Mesenchymal stem cell (in vitro differentiated cells and primary cell): ENCODE results near the gene SDK2.
A peak's percentile ranks its signal among the peaks of the same experiment; 100 is the strongest.

ENCODE experiments used
- DNase-seq: peaks from one replicate; pipeline ENCODE4 v3.0.0-alpha.2; 2013
- H2AFZ ChIP-seq: one replicate; pipeline ENCODE4 v1.6.1; 2013; ENCODE audit warnings: low read depth, mild to moderate bottlenecking, control low read depth, inconsistent platforms, low read length, moderate library complexity
- H2AK5ac ChIP-seq: 2 replicates; pipeline ENCODE4 v1.6.1; 2013; ENCODE audit warnings: low read length, moderate library complexity, mild to moderate bottlenecking, inconsistent platforms; ENCODE audit not compliant: severe bottlenecking
- H2BK120ac ChIP-seq: one replicate; pipeline ENCODE4 v1.6.1; 2013; ENCODE audit warnings: low read depth, mild to moderate bottlenecking, inconsistent platforms, low read length, moderate library complexity
- H2BK12ac ChIP-seq, 2 experiments: one replicate each; pipeline ENCODE4 v1.6.1; 2013; ENCODE audit warnings: inconsistent platforms in 2 of 2, low read length in 2 of 2, mild to moderate bottlenecking in 2 of 2, moderate library complexity in 2 of 2, control low read depth in 1 of 2
- H2BK15ac ChIP-seq: one replicate; pipeline ENCODE4 v1.6.1; 2013; ENCODE audit warnings: mild to moderate bottlenecking, low read depth, inconsistent platforms; ENCODE audit not compliant: poor library complexity, severe bottlenecking
- H2BK5ac ChIP-seq: 2 replicates; pipeline ENCODE4 v1.6.1; 2013; ENCODE audit warnings: low read depth, mild to moderate bottlenecking, low read length, control low read depth, inconsistent platforms; ENCODE audit not compliant: poor library complexity, severe bottlenecking
- H3K14ac ChIP-seq, 2 experiments: one replicate each; pipeline ENCODE4 v1.6.1; 2013; ENCODE audit warnings: inconsistent platforms in 2 of 2, low read length in 2 of 2, control low read depth in 1 of 2, mild to moderate bottlenecking in 1 of 2, moderate library complexity in 1 of 2
- H3K18ac ChIP-seq, 2 experiments: one replicate each; pipeline ENCODE4 v1.6.1; 2013; ENCODE audit warnings: inconsistent platforms in 2 of 2, low read length in 2 of 2, control low read depth in 1 of 2, low read depth in 1 of 2, mild to moderate bottlenecking in 1 of 2
- H3K23ac ChIP-seq, 2 experiments: one replicate each; pipeline ENCODE4 v1.6.1; 2013; ENCODE audit warnings: inconsistent platforms in 2 of 2, low read length in 2 of 2, mild to moderate bottlenecking in 2 of 2, moderate library complexity in 2 of 2, control low read depth in 1 of 2
- H3K27ac ChIP-seq: 2 replicates; pipeline ENCODE4 v1.5.1; 2013; ENCODE audit warnings: mild to moderate bottlenecking, moderate library complexity, low read length, control low read depth, inconsistent platforms; ENCODE audit not compliant: poor library complexity, severe bottlenecking
- H3K27me3 ChIP-seq, 2 experiments: 2 replicates each; pipeline versions ENCODE4 v1.6.1 to v1.7.0; 2013; ENCODE audit warnings: low read length in 2 of 2, mild to moderate bottlenecking in 2 of 2, moderate library complexity in 2 of 2, control low read depth in 1 of 2, inconsistent platforms in 1 of 2; ENCODE audit not compliant: control insufficient read depth in 1 of 2, insufficient read depth in 1 of 2
- H3K36me3 ChIP-seq, 2 experiments: 2 replicates each; pipeline versions ENCODE4 v1.6.1 to v1.7.0; 2013; ENCODE audit warnings: low read length in 2 of 2, control low read depth in 1 of 2, inconsistent platforms in 1 of 2, low read depth in 1 of 2, mild to moderate bottlenecking in 1 of 2; ENCODE audit not compliant: insufficient read depth in 2 of 2, control insufficient read depth in 1 of 2
- H3K4ac ChIP-seq, 2 experiments: one replicate each; pipeline ENCODE4 v1.6.1; 2013; ENCODE audit warnings: inconsistent platforms in 2 of 2, low read length in 2 of 2, mild to moderate bottlenecking in 2 of 2, moderate library complexity in 2 of 2, control low read depth in 1 of 2, low read depth in 1 of 2
- H3K4me1 ChIP-seq: 2 replicates; pipeline ENCODE4 v1.6.1; 2013; ENCODE audit warnings: low read depth, low read length, control low read depth; ENCODE audit not compliant: control insufficient read depth, insufficient read depth
- H3K4me2 ChIP-seq: 2 replicates; pipeline ENCODE4 v1.6.1; 2013; ENCODE audit warnings: low read length, mild to moderate bottlenecking, inconsistent platforms; ENCODE audit not compliant: poor library complexity, severe bottlenecking
- H3K4me3 ChIP-seq, 2 experiments: 2 replicates each; pipeline versions ENCODE4 v1.5.1 to v1.7.0; 2013; ENCODE audit warnings: low read length in 2 of 2, mild to moderate bottlenecking in 2 of 2, control low read depth in 1 of 2, low read depth in 1 of 2; ENCODE audit not compliant: insufficient read depth in 1 of 2
- H3K79me1 ChIP-seq: replicated peaks from 2 replicates; pipeline ENCODE4 v1.6.1; 2013; ENCODE audit warnings: mild to moderate bottlenecking, control low read depth, low read length, inconsistent platforms; ENCODE audit not compliant: poor library complexity, severe bottlenecking
- H3K9ac ChIP-seq: 2 replicates; pipeline ENCODE4 v1.7.0; 2013; ENCODE audit warnings: mild to moderate bottlenecking, low read length, moderate library complexity
- H3K9me3 ChIP-seq: 2 replicates; pipeline ENCODE4 v1.7.0; 2013; ENCODE audit warnings: mild to moderate bottlenecking, low read length; ENCODE audit not compliant: control insufficient read depth
- H4K8ac ChIP-seq: one replicate; pipeline ENCODE4 v1.6.1; 2013; ENCODE audit warnings: inconsistent platforms, mild to moderate bottlenecking, low read length, moderate library complexity
- H4K91ac ChIP-seq: one replicate; pipeline ENCODE4 v1.6.1; 2013; ENCODE audit warnings: mild to moderate bottlenecking, low read length, inconsistent platforms
- WGBS: methylation state at CpG from one replicate; pipeline ENCODE4 v1.1.7; 2013; ENCODE audit warnings: mixed read lengths; 5-methylcytosine and 5-hydroxymethylcytosine counted together

Gene SDK2

DNA sequence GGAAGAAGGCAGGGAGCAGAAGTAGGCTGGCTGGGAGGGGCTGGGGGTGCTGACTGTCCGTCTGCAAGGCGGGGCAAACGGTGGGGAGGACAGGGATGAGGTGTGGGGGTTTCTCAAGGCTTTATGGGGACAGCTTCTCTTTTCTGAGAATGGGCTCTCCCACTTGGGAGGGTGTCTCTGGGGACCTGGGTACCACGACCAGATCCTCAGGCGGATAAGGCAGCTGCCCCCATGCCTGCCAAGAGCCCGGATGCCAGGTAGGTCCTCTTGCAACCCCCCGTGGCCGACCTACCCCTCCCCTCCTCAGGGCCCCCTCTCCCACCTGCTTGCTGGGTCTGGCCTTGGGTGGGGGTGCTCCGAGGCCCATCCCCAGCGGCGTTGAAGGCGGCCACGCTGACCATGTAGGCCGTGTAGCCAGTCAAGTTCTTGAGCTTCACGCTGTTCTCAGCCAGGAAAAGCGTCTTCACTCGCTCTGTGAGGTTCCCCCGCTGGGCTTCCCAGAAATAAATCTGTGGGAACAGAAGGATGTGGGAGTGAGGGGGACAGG, 276.1 kb downstream of the SDK2 start:
- Histone ChIP-seq H3K36me3 (no peaks in the 10 kb centered on the region), H3K23ac (no peak overlapping the region), H3K4ac (no peak overlapping the region), H2AK5ac (no peak overlapping the region), H3K4me2 (no peak overlapping the region), H4K91ac (no peak overlapping the region), H2AFZ (no peak overlapping the region), H2BK12ac (peak overlapping the region in 1 of 2 experiments; percentile 67), H3K18ac (no peak overlapping the region), H4K8ac (no peak overlapping the region), H3K4me1 (peaks cover 20% of the 10 kb centered on the region), H3K9me3 (no peaks in the 10 kb centered on the region), H3K27ac (no peak overlapping the region), H2BK5ac (no peak overlapping the region), H3K79me1 (no peaks in the 10 kb centered on the region), H2BK15ac (no peak overlapping the region), H3K9ac (no peak overlapping the region), H2BK120ac (no peak overlapping the region), H3K27me3 (peaks cover 0 to 50% of the 10 kb centered on the region in 2 experiments), H3K4me3 (no peak overlapping the region), H3K14ac (no peak overlapping the region)
- DNase-seq, result no peak
- 94% methylated on average over 18 of the region's 18 CpGs for WGBS

DNA sequence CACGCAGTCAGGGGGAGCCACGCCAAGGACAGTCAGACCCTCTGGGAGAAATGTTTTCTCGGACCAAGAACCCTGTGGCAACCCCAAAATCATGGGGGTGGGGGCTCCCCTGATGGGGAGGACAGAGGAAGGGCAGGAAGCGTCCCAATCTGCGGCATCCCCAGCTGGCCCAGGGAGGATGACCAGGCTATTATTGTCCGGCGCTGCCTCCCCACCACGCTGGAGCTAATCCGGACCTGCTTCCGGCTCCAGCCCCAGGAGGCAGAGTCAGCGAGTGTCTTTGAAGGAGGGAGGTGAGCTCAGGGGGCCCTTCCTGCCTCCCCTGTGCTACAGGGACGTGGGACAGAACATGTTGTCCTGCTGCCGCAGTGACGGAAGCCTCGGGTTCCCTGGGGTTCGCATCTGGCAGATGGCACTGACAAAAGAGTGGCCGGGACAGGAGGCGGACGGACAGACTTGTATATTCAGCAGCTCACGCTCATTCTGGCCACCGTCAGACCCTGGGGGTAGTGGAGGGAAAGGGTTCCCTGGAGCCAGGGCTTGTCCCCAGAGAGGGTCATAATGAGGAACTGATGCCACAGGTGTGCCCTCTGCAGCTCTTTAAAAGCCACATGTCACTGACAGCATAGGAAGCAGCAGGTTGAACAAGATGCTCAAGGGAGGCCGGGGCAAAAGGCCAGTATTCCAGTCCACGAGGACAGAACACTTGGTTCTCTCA, 278.2 kb downstream of the SDK2 start:
- Histone ChIP-seq H2BK15ac (no peak overlapping the region), H4K8ac (peak overlapping the region; percentile 74), H2BK5ac (no peak overlapping the region), H3K36me3 (no peaks in the 10 kb centered on the region), H3K23ac (no peak overlapping the region), H3K9ac (peak overlapping the region; percentile 43), H2AFZ (no peak overlapping the region), H2BK120ac (no peak overlapping the region), H2BK12ac (no peak overlapping the region), H3K27ac (no peak overlapping the region), H3K4me2 (no peak overlapping the region), H3K14ac (no peak overlapping the region), H3K18ac (no peak overlapping the region), H3K9me3 (no peaks in the 10 kb centered on the region), H2AK5ac (no peak overlapping the region), H3K27me3 (peaks cover 0 to 38% of the 10 kb centered on the region in 2 experiments), H3K4me3 (peak overlapping the region in 1 of 2 experiments; percentile 37), H3K4ac (no peak overlapping the region), H3K79me1 (no peaks in the 10 kb centered on the region), H4K91ac (peak overlapping the region; percentile 34), H3K4me1 (peaks cover 19% of the 10 kb centered on the region)
- 52% methylated on average over 23 of the region's 23 CpGs for WGBS
- no peak for DNase-seq

DNA sequence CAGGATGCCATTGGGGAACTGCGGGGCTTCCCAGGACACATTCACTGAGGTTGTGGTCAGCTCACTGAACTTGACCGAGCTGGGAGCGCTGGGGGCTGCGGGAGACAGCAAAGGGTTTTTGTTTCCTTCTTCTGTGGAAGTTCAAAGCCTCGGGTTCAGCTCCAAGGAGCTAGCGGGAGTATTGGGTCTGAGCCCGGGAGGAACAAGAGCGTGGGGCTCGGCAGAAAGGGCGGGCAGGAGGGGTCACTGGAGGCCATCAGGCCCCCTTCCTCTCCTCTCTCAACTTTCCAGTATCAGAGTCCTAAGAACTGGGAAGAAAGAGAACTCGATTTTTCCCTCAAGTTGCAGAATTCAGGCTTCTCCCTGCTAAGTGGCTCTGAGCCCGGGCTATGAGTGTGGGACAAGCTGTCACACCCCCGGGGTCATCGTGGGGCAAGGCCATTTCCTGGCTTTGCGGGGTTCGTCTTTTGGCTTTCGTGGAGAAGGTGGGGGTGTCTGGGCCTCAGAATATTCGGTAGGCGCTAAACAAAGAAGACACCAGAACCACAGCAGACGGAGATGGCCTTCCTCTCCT, 278.9 kb downstream of the SDK2 start:
- 74% methylated on average over 20 of the region's 20 CpGs for WGBS

DNA sequence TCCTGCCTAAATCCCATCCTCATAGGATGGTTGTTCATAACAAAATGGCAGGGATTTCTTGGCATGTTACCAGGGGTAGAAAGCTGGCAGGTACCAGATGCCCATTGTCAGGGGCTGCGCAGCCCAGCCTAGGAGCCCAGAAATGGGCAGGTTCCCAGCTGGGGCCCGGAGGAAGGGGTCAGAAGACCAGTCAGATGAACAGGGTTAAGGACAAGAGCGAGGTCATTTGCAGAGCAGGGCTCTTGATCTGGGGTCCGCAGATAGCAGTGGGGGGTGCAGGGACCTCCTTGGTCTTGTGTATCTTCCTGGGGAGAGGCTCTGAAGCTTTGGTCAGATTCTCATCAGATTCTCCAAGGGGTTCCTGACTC, 280.1 kb downstream of the SDK2 start:
- Histone ChIP-seq H3K9me3 (no peaks in the 10 kb centered on the region), H4K91ac (no peak overlapping the region), H3K36me3 (no peaks in the 10 kb centered on the region), H3K14ac (no peak overlapping the region), H3K4me1 (peaks cover 18% of the 10 kb centered on the region), H2BK15ac (no peak overlapping the region), H3K4me3 (no peak overlapping the region), H3K27me3 (peaks cover 3 to 50% of the 10 kb centered on the region in 2 experiments), H2BK5ac (no peak overlapping the region), H3K18ac (no peak overlapping the region), H3K4me2 (no peak overlapping the region), H3K79me1 (no peaks in the 10 kb centered on the region), H4K8ac (no peak overlapping the region), H3K4ac (no peak overlapping the region), H2BK120ac (no peak overlapping the region), H2BK12ac (no peak overlapping the region), H3K9ac (no peak overlapping the region), H2AK5ac (no peak overlapping the region), H3K27ac (no peak overlapping the region), H2AFZ (no peak overlapping the region), H3K23ac (no peak overlapping the region)
- 95% methylated on average over 4 of the region's 4 CpGs for WGBS
- DNase-seq, result no peak

More for the DNA sequence above, 278.9 kb downstream of the SDK2 start:
- Histone ChIP-seq H3K79me1 (no peaks in the 10 kb centered on the region), H2BK5ac (no peak overlapping the region), H2BK120ac (no peak overlapping the region), H3K4me3 (peak overlapping the region in 1 of 2 experiments; percentile 37), H3K27me3 (peaks cover 0 to 40% of the 10 kb centered on the region in 2 experiments), H3K36me3 (no peaks in the 10 kb centered on the region), H2BK15ac (no peak overlapping the region), H4K91ac (no peak overlapping the region), H3K14ac (no peak overlapping the region), H3K27ac (no peak overlapping the region), H3K9me3 (no peaks in the 10 kb centered on the region), H2BK12ac (no peak overlapping the region), H3K4me1 (peaks cover 18% of the 10 kb centered on the region), H2AFZ (no peak overlapping the region), H3K4ac (no peak overlapping the region), H3K4me2 (no peak overlapping the region), H3K9ac (peak overlapping the region; percentile 43), H3K18ac (no peak overlapping the region), H4K8ac (peak overlapping the region; percentile 74), H3K23ac (no peak overlapping the region), H2AK5ac (peak overlapping the region; percentile 16)
- no peak for DNase-seq
